ENCODE data around the gene ALG8. TPM values are rescaled to one million over a fixed set of nuclear protein-coding genes. Genes with fewer than 3 reads are reported as not detected.

ALG8 gene
- polyA plus RNA-seq, 1 donor (not counting 4 experiments of a cell fraction or from before 2014, with no cell fraction given), result 71.8 TPM

GRCh38 chr11:78180751-78181150 is 41.3 kb upstream of the ALG8 start:
- FAIRE-seq, result no peak
- peaks cover 5% of the 10 kb centered on the region for H3K79me2 ChIP-seq (ENCODE audit: control insufficient read depth, insufficient read depth, low read length)

DNA sequence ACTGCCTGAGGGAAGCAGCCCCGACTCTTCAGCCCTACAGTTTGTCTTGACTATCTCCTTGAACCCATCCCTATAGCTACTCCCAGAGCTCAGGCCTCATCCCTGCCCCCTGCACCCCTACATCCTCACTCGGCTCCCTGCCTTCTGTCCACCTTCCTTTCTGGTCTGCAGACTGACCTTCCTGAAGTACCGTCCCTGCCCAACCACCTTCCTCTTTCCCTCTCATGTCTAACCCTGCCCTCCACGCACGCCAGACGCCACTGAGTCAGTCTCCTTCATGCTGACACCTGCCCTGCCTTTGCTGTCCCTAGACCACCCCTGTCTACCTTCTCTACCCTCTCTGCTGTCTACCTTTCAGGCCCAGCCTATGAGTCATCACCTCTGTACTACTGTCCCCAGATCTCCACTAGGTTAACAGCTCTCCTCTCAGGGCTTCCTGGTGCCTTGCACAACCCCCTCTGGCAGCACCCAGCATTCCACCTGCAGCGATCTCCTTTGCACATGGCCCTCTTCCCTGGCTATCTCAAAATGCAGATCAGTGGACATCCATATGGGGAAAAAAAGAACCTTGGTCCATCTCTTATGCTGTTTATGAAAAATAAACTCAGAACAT is 40.1 kb upstream of the ALG8 start:
- Histone ChIP-seq H3K36me3 (ENCODE audit: control insufficient read depth in 2 of 2, extremely low read depth in 1 of 2, insufficient read depth in 2 of 2, low read length in 2 of 2) (peaks cover 0 to 11% of the 10 kb centered on the region in 2 experiments), H3K9me3 (ENCODE audit: control insufficient read depth, low read depth, low read length) (no peaks in the 10 kb centered on the region), H2AFZ (ENCODE audit: control insufficient read depth, low read length) (no peak overlapping the region), H3K9ac (ENCODE audit: control insufficient read depth, extremely low read depth, insufficient read depth, low read length) (no peak overlapping the region), H3K79me2 (ENCODE audit: control insufficient read depth, insufficient read depth, low read length) (peaks cover 2% of the 10 kb centered on the region), H3K27ac (ENCODE audit: control insufficient read depth, insufficient read depth, low read length) (no peak overlapping the region), H3K4me1 (ENCODE audit: control insufficient read depth, extremely low read depth, insufficient read depth, low read length) (no peaks in the 10 kb centered on the region), H3K4me2 (ENCODE audit: control insufficient read depth, extremely low read depth, insufficient read depth, low read depth, low read length) (no peak overlapping the region), H3K4me3 (ENCODE audit: control insufficient read depth in 2 of 3, extremely low read depth in 1 of 3, insufficient read depth in 2 of 3, low read depth in 1 of 3, low read length in 3 of 3) (no peak overlapping the region), H3K27me3 (ENCODE audit: control insufficient read depth, extremely low read depth, insufficient read depth, low read length) (no peaks in the 10 kb centered on the region), H4K20me1 (ENCODE audit: control insufficient read depth, extremely low read depth, insufficient read depth, low read length) (no peaks in the 10 kb centered on the region), H3K9me1 (ENCODE audit: control insufficient read depth, extremely low read depth, insufficient read depth, low read length) (no peaks in the 10 kb centered on the region)
- DNase-seq (ENCODE audit: low read depth, low spot score), result no peak
- FAIRE-seq, result no peak
- dilution Hi-C loops (cut with MboI; ENCODE audit: extremely low pct_ligation_motif_present, low sequenced_read_pairs), result no loop called here
- TF ChIP-seq EZH2 (IDR thresholded peaks at IDR 0.05; ENCODE audit: low read length) (no peak), CTCF (optimal IDR thresholded peaks at IDR 0.05 in 1 of 3, IDR thresholded peaks at IDR 0.05 in 1 of 3, conservative IDR thresholded peaks at IDR 0.05 in 1 of 3; ENCODE audit: extremely low read depth in 1 of 3, insufficient read depth in 2 of 3, low read length in 3 of 3) (no peak)

More at GRCh38 chr11:78180751-78181150, 41.3 kb upstream of the ALG8 start:
- Histone ChIP-seq H2AFZ (ENCODE audit: control insufficient read depth, low read length) (no peak overlapping the region), H3K4me2 (ENCODE audit: control insufficient read depth, extremely low read depth, insufficient read depth, low read depth, low read length) (no peak overlapping the region), H3K27me3 (ENCODE audit: control insufficient read depth, extremely low read depth, insufficient read depth, low read length) (no peaks in the 10 kb centered on the region), H3K9me3 (ENCODE audit: control insufficient read depth, low read depth, low read length) (no peaks in the 10 kb centered on the region), H3K4me1 (ENCODE audit: control insufficient read depth, extremely low read depth, insufficient read depth, low read length) (peaks cover 5% of the 10 kb centered on the region), H3K9ac (ENCODE audit: control insufficient read depth, extremely low read depth, insufficient read depth, low read length) (no peak overlapping the region), H3K27ac (ENCODE audit: control insufficient read depth, insufficient read depth, low read length) (no peak overlapping the region), H3K36me3 (ENCODE audit: control insufficient read depth in 2 of 2, extremely low read depth in 1 of 2, insufficient read depth in 2 of 2, low read length in 2 of 2) (peaks cover 0 to 11% of the 10 kb centered on the region in 2 experiments), H4K20me1 (ENCODE audit: control insufficient read depth, extremely low read depth, insufficient read depth, low read length) (no peaks in the 10 kb centered on the region), H3K9me1 (ENCODE audit: control insufficient read depth, extremely low read depth, insufficient read depth, low read length) (no peaks in the 10 kb centered on the region), H3K4me3 (ENCODE audit: control insufficient read depth in 2 of 3, extremely low read depth in 1 of 3, insufficient read depth in 2 of 3, low read depth in 1 of 3, low read length in 3 of 3) (no peak overlapping the region)
- no peak for DNase-seq (ENCODE audit: low read depth, low spot score)
- TF ChIP-seq EZH2 (IDR thresholded peaks at IDR 0.05; ENCODE audit: low read length) (no peak), CTCF (optimal IDR thresholded peaks at IDR 0.05 in 1 of 3, IDR thresholded peaks at IDR 0.05 in 1 of 3, conservative IDR thresholded peaks at IDR 0.05 in 1 of 3; ENCODE audit: extremely low read depth in 1 of 3, insufficient read depth in 2 of 3, low read length in 3 of 3) (no peak)
- dilution Hi-C loops (cut with MboI; ENCODE audit: extremely low pct_ligation_motif_present, low sequenced_read_pairs), result no loop called here

All from keratinocyte (primary cell).